8988T (cell line): Measurements from ENCODE around the gene KRT81.

Experiments used
- DNase-seq: peaks from one replicate; pipeline ENCODE4 v3.0.0; 2011

KRT81 gene

DNA sequence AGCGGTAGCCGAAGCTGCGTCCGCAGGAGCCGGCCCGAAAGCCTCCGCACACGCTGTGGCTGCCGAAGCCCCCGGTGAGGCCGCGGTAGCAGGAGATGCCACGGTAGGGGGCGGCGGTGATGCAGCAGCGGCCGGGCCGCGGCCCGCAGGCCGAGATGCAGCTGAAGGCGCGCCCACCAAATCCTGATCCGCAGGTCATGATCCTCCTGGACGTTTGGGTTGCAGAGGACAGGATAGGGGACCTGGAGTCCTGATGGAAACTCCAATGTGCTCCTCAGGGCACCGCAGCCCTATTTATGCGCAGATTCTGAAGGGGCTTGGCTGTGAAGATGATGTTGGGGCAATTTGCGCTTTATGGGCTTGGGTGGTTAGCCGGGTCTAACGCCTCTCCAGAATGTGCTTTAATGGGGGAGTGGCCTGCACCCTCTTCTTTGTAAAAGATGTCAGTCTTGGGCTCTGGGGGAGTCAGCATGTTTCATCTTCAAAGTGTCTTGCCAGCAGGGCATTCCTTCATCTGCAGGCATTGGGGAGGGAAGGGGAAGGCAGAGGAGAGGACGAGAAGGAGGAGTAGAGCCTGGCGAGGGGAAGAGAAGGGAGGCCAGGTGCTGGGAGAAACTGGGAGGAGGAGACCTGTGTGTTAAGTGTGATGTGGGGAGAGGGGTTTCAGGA lies at the start of gene KRT81:
Gene KRT81 (minus strand): TSS at position 268 of the 669 bp plus-strand sequence. CDS start 69 bp downstream, at position 199.
- DNase-seq = no peak

- no peak for DNase-seq
These were observed 47.1 kb upstream of the KRT81 start for GRCh38 chr12:52338241-52338960.

DNA sequence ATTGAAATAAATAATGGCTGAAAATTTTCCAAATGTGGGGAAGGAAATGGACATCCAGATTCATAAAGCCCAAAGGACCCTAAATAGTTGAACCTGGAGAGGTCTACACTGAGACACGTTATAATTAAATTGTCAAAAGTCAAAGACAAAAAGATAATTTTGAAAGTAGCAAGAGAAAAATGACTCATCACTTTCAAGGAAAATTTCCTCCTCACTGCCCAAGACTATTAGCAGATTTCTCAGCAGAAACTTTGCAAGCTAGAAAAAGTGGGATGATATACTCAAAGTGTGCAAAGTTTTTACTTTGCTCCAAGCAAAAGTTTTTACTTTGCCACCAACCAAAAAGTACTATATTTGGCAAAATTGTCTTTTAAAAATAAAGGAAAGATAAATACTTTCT lies 45.7 kb upstream of the KRT81 start:
- DNase-seq = no peak

DNA sequence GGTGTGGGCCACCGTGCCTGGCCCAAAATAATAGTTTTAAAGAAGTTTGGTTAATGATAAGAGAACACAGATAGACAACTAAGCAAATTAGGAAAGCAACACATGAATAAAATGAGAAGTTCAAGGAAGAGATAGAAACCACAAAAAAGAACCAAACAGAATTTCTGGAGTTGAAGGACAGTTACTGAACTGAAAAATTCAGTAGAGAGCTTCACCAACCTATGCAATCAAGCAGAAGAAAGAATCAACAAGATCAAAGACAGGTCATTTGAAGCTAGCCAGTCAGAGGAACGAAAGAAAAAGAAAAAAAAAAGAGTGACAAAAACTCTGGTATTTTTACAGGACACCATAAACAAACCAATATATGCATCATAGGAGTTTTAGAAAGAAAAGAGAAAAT lies 45.3 kb upstream of the KRT81 start:
- no peak for DNase-seq

- no peak for DNase-seq
These were observed 44.4 kb upstream of the KRT81 start for GRCh38 chr12:52335598-52336262.

GRCh38 chr12:52334185-52334584 lies 42.9 kb upstream of the KRT81 start:
- no peak for DNase-seq

- DNase-seq = no peak
These were observed 42.0 kb upstream of the KRT81 start for GRCh38 chr12:52333321-52333720.

DNA sequence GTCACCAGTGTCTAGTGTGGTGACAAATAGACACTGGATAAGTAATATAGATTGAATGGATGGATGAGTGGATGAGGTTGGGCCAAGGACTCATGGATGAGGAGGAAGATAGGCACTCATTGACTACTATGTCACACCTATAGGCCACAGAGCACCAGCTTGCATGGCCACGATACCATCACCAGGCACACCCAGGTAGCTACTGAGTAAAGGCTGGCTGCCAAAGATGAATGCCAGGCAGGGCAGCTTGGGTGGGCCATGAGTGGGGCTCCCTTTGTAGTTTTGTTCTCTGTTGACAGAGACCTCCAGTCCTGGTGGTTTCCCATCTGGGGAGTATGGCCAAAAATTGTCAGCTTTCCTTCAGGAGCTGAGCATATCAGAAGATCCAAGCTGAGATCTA lies 41.0 kb upstream of the KRT81 start:
- DNase-seq = no peak

DNA sequence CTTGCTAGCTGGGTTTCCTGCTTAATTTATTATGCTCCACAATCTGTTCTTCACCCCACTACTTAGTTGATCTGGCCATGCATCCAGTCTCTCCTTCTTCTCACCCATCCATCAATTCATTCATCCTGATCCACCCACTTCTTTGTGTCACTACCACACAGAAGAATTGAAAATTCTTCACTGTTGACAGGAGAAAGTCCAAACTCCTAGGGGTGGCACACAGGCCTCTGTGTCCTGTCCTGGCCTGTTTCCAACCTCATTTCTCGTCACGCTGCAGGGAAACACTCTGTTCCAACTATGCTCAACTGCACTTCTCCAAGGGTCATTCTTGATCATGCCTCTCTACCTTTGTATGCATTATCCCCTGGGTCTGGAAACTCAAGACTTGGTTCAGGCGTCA lies 40.5 kb upstream of the KRT81 start:
- no peak for DNase-seq

GRCh38 chr12:52331039-52331438 lies 39.7 kb upstream of the KRT81 start:
- DNase-seq = no peak

GRCh38 chr12:52327830-52328500 lies 36.6 kb upstream of the KRT81 start:
- no peak for DNase-seq

DNA sequence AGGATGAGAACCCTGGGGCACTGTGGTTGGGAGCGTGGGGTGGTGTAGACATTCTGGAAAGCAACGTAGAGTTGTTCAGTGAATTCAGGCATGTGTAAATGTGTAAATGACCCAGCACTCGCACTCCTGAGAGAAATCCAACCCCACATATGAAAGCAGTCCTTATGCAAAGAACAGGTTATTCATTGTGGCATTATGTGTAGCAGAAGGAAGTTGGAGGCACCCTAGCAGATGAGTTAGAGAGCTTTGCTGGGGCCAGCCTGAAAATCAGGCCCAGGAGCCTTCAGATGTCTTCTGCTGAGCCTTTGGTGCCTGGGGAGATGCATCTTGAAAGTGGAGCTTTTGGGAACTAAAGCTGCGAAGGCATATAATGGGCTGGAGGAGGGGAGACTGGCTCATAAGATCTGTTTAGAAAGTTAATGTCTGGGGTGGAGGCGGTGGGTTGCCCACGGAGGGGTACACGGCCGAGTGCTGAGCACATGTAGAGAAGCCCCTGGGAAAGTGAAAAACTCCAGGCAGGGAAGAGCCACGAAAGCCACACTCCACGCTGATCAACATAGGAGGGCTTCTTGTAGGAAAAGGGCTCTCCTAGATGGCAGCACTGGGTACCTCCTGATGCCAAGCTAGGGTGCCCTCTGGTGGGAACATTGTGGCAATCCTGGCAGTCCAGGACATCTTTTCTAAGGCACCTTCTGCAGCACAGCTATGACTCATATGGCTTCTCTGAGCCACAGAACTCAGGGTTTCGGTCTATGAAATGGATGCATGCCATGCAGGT lies 35.9 kb upstream of the KRT81 start:
- DNase-seq = peak; percentile 97

DNA sequence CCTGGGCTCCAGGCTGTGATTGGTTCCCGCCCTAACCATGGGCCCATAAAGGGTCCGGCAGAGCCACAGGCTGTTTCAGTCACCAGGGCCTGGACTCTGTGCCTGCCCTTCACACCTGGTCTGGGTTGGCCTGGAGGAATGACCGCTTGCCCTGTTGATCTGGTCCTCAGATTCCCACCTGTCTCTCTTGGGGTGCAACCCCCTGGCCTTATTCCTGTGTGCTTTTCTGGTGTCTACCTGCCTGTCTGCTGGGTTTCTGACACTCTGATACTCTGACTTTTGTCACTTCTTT lies 32.8 kb upstream of the KRT81 start:
- no peak for DNase-seq

GRCh38 chr12:52323416-52324152 lies 32.2 kb upstream of the KRT81 start:
- DNase-seq = no peak

- no peak for DNase-seq
These were observed 31.7 kb upstream of the KRT81 start for GRCh38 chr12:52323001-52323400.

GRCh38 chr12:52322069-52322468 lies 30.7 kb upstream of the KRT81 start:
- DNase-seq = no peak

GRCh38 chr12:52321418-52321817 lies 30.1 kb upstream of the KRT81 start:
- no peak for DNase-seq

- no peak for DNase-seq
These were observed 29.6 kb upstream of the KRT81 start, which contains the start of gene KRT83 for GRCh38 chr12:52320784-52321400. Gene KRT83, minus strand, starts transcription at chr12:52321398. Its CDS starts 63 bp downstream, at chr12:52321335.

GRCh38 chr12:52319097-52319496 lies 27.8 kb upstream of the KRT81 start:
- no peak for DNase-seq

DNA sequence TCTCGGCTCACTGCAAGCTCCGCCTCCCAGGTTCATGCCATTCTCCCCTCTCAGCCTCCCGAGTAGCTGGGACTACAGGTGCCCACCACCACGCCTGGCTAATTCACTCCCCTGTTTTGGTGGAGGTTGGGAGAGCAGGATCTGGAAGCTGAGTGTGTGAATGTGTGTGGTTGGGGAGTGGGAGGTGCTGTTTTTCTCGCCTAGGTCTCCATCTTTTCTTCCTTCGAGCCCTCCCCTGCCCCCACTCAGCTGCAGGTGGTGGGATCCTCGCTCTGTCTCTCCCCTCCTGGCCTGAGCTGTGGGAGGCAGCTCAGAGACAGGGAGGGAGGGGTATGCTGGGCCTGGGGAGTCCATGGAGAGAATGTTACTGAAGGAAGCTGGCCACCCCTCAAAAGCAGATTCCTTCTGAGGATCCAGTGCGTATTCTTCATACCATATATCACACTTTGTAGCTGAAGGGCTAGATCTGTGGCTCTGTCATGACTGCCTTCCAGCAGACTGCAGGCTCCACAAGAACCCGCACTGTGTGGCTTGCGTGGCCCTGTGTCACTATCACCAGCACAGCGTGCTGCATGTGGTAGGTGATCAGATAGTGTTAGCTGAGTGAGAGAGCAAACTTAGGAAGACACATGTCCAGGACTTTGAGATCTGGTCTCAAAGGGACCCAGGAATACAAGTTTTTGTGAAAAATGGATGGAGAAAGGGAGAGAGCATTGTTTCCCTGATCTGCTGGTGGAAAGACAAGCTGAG lies 27.1 kb upstream of the KRT81 start:
- DNase-seq = no peak
